ENCODE results near the gene PDIA3.
"Not testable (repeated sequence)": the region's sequence is repeated elsewhere in the genome, so short reads cannot be mapped to it uniquely, and the experiment has no call there.

Gene PDIA3

GRCh38 chr15:43777267-43777914, 31.2 kb downstream of the PDIA3 start:
- peak; percentile 70 for DNase-seq

- DNase-seq = no peak
These were observed 32.8 kb downstream of the PDIA3 start for GRCh38 chr15:43779016-43779415.

GRCh38 chr15:43789409-43789808, 43.2 kb downstream of the PDIA3 start:
- DNase-seq = no peak

DNA sequence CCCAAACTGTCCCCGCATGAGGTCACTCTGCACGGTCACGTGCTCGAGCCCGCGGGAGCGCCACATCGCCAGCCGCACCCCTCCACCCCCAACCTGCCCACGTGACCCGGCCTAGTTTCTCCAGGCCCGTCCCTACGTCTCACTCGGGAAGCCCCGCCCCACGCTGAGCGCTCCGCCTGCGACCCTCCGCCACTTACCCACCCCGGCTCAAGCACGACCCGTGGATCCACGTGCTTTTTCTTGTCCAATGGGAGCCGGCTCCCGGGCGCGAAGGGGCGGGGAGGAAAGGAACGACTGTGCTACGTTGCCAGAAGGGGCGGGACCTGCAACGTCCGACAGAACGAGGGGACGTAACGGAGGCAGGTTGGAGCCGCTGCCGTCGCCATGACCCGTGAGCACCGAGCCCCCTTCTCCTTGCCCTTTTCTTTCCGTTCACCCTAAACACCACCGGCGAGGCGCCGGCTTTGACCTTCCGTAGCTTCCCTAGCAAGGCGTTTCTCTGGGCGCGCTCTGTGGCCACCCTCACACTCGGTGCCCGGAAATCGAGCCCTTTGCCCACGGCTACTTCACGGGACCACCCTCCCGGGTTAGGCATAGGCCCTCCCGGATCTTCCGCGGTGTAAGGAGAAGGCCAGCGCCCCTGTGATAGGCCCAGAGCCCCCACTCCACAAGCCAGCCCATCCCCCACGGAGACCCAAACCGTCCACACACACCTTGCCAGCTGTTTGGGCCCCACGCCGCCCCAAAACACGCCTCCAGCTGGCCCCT, 45.9 kb downstream of the PDIA3 start, which contains the start of gene SERF2:
Gene SERF2, plus strand, starts transcription at position 328 of the 768 bp plus-strand sequence. Its CDS starts 57 bp downstream, at position 385.
- DNase-seq = peak; percentile 100

DNA sequence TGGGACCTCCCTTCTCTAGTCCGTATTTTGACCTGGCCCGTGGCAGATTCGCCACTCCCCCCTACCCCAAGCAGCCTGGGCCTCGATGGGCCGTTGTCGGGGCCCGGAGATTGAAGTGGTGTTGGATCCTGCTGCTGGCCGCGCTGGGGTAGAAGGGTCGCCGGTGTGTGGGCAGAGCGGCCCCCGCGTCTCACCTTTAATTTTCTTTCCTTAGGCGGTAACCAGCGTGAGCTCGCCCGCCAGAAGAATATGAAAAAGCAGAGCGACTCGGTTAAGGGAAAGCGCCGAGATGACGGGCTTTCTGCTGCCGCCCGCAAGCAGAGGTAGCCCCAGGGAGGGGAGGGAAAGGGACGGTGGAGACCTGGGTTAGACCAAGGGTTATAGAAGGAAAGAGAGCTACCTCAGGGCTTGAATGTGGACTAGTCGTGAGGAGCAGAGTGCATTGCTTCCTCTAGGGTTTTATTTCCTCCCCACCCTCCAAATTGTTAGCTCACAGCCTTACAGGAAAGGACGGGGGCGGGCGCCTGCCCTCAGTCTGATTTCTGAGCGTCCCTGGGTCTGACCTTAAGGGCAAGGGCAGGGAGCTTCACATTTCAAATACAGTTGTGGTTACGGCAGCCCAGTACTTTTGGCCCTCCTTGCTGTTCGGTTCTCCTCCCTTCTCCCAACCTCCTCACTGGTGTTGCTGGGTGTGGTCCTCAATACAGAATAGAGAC, 46.7 kb downstream of the PDIA3 start:
- peak; percentile 73 for DNase-seq

DNA sequence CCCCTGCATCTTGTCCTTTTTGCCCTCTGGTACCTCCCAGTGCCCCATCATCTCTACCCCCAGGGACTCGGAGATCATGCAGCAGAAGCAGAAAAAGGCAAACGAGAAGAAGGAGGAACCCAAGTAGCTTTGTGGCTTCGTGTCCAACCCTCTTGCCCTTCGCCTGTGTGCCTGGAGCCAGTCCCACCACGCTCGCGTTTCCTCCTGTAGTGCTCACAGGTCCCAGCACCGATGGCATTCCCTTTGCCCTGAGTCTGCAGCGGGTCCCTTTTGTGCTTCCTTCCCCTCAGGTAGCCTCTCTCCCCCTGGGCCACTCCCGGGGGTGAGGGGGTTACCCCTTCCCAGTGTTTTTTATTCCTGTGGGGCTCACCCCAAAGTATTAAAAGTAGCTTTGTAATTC, 47.4 kb downstream of the PDIA3 start:
- DNase-seq = no peak

DNA sequence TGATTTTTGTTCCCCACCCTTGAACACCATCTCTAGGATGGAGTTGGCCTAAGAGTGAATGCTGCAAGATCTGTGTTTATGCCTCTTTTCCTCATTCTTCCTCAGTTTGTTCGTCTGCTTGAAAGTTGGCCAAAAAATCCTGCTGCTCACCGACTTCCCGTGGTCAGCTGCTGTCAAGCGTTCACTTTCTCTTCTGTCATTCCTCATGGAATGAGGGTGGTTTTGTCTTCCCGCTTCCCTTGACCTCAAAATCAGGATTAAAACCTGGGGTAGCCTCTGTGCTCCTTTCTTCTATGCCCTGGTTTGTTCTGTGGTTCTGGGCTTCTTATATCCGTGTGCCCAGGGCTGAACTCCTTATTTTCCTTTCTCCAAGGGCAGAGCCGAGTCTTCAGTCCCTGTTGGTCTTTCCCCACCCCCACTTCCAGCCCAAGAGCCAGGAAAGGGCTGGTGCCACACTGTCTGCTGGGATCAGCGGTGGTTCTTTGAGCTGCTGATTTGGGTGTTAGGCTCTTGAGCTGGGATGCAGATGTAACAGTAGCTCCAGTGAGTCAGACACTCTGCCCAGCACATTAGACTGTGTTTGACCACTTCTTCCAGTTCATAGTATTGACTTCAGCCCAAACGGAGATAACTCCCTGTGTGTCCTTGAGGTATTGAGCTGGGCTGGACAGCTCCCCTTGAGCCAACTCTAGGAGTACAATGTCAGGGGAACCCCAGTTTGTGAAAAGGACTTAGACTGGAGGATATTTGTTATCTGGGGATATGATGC, 48.2 kb downstream of the PDIA3 start:
- DNase-seq = no peak

GRCh38 chr15:43795197-43795596, 49.0 kb downstream of the PDIA3 start:
- no peak for DNase-seq

DNA sequence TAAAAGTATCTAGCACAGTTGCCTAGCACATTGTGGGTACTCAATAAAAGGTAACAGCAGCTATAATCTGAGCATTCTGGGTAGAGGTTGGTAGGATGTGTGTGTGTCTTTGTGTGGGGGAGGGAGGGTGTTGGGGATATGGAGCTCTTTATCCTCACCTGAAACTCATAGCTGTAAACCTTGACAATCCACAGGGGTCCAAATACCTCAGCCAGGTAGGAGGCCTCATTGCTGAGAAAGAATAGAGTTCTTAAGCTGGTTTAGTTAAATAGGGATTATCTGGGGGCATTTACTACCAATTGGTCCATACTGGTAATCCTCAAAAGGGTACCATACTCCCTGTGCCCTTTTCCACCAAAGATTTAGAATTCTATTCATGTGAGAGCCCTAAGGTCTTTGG, 49.8 kb downstream of the PDIA3 start:
- DNase-seq = no peak

DNA sequence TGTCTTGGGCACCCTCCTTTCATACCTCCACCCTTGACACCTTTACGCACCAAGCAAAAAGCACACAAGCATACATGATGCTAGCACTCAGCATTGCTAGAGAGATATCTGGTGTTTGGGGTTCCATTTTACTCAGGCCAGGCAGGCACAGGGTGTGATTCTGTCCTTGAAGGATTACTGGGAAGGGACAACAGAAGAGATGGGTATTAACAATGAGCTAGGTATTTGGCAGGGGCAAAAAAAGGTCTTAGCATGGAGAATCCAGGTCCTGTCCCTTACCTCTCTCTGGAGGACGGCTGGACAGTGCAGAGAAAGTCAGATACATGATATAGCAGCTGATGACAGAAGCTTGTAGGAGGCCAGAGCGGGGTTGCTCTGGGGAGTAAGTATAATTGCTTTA, 50.3 kb downstream of the PDIA3 start:
- no peak for DNase-seq

DNA sequence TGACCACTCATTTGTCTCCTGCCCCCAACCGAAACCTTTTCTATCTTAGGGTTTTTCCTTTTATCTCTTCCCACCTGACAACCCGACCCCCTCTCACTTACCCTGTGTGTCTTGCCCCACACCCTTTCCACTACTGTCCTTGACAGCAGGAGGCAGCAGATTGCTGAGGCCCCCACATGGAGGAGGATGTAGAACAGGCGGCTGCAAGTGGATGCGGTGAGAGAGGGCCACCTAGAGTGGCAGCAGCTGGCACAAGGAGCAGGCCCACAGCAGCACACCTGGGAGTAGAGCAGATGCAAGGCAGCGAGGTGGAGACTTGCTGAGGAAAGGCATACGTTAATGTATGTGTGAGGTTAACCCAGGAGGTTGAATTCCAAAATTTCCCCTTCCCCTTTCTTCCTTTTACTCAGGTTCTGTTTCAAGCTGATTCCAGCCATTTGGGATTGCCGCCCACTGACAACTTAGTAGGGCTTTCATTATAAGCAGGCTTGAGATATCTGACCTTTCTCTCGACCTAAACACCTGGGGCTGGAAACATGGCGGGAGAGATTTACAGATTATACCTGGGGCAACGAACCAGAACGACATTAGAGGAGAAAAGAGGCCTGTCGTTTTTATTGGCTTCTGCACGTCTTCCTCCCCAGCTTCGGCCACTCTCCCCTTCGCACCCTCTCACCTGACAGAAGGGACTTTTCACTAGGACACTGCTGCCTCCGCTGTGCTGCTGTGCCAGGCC, 53.1 kb downstream of the PDIA3 start:
- no peak for DNase-seq

DNA sequence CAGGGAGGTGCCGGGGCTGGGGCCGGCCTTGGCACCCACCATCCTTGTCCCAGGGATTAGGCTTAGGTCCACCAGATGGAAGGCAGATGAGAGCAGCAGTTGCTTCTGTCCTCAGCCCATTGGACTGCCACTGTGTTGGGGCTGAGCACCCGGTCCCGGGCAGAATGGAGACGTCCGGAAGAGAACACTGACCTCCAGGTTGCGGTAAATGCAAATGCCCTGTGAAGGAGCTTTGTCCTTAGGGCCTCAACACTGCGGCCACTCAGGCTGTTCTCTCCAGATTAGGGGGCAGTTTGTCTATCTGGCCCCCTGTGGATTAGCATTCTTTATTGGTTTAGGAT, 53.7 kb downstream of the PDIA3 start, which contains the start of gene SERINC4:
Gene SERINC4, minus strand, starts transcription at position 276 of the 341 bp plus-strand sequence. Its CDS starts 234 bp downstream, at position 42.
- DNase-seq = no peak

GRCh38 chr15:43800286-43801141, 54.3 kb downstream of the PDIA3 start, which contains the start of gene HYPK:
Gene HYPK (plus strand): TSS chr15:43800599. CDS start chr15:43800623, 24 bp downstream.
- peak; percentile 90 for DNase-seq

DNA sequence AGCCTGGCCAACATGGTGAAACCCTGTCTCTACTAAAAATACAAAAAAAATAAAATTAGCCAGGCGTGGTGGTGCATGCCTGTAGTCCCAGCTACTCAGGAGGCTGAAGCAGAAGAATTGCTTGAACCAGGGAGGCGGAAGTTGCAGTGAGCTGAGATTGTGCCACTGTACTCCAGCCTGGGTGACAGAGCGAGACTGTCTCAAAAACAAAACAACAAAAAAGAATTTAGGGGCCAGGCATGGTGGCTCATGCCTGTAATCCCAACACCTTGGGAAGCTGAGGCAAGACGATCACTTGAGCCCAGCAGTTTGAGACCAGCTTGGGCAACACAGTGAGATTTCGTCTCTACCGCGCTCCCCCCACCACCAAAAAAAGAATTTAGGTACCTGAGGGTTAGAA, 56.4 kb downstream of the PDIA3 start:
- not testable (repeated sequence) for DNase-seq

DNA sequence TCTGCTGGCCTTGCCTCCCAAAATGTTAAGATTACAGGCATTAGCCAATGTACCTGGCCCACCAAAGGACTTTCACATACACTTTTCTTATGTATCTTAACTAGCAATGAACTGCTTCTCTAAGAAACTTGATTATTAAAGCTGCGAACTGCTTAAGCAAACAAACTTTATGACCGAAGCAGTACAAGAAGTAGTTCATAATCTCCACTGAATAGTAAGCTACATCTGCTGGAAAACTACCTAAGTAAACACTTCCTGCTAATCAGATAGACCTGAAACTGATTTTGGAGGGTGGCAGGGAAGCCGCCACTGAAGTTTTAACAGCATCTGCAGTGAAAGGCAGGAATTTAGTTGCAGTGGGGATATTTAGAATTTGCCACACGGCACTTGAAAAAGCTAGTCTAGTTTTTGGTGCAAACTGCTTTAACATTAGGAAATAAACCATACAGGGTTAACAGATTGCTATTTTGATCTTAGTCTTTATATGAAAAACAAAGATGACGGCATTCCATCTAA, 62.3 kb downstream of the PDIA3 start:
- DNase-seq = no peak

- peak; percentile 82 for DNase-seq
These were observed 62.9 kb downstream of the PDIA3 start for GRCh38 chr15:43808960-43809678.

DNA sequence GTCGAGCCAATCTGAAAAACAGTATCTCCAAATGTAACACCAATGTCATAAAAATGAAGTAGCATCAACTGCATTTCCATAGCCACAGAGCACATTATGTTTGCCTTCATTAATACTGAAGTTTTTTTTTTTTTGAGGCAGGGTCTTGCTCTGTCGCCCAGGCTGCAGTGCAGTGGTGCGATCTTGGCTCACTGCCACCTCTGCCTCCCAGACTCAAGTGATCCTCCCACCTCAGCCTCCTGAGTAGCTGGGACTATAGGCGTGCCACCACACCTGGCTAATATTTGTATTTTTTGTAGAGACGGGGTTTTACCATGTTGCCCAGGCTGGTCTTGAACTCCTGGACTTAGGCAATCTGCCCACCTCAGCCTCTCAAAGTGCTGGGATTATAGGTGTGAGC, 68.8 kb downstream of the PDIA3 start:
- not testable (repeated sequence) for DNase-seq

DNA sequence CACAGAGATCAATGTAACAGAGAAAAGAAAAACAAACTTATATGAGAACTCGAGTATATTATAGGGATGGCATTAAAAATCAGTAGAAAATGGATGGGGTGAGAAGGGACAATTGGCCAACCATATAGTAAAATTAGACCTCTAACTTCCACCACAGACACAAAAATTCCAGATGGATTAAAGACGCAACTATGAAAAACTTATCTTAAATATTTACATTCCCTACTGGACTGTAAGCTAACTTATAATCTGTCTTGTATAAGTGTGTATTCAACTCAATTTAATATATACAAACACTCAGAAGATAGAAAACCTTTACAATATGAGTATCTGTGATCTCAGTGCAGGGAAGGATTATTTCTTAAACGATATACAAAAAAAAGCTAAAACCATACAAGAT, 75.3 kb downstream of the PDIA3 start:
- no peak for DNase-seq

All from suppressor macrophage treated with lipopolysaccharide for 4 hours (primary cell).